HepG2 (cell line): Measurements from ENCODE around the gene PERCC1. TPM values are rescaled to one million over a fixed set of nuclear protein-coding genes. Genes with fewer than 3 reads are reported as not detected.

ENCODE experiments used
- GFI1 ChIP-seq: sonication (generic); formaldehyde crosslinking; IDR thresholded peaks from 2 replicates; pipeline ENCODE4 v1.5.0; 2020; ENCODE audit warnings: missing genetic modification reagents, mild to moderate bottlenecking, borderline replicate concordance
- GLI4 ChIP-seq: sonication (generic); formaldehyde crosslinking; IDR thresholded peaks from 2 replicates; pipeline ENCODE4 v1.5.1; 2020; ENCODE audit warnings: missing genetic modification reagents, mild to moderate bottlenecking, moderate library complexity, borderline replicate concordance
- NCOR1 ChIP-seq: fragments of 200-600 bp; sonication (generic); IDR thresholded peaks from 2 replicates; pipeline ENCODE4 v1.7.0; 2017; ENCODE audit warnings: antibody characterized with exemption, low read length, borderline replicate concordance
- NR2F1 ChIP-seq, 2 experiments: fragments of 450-650 bp in 1 of 2; formaldehyde crosslinking in 1 of 2; IDR thresholded peaks; 2 replicates each; pipeline versions ENCODE4 v1.5.0 to v1.6.1; 2016 to 2020; ENCODE audit warnings: mild to moderate bottlenecking in 1 of 2, missing compliant biosample characterization in 1 of 2, missing genetic modification reagents in 1 of 2, moderate library complexity in 1 of 2
- POLR2A ChIP-seq, 2 experiments: IDR thresholded peaks; 2 replicates each; pipeline ENCODE4 v1.6.1; 2011; ENCODE audit warnings: low read depth in 2 of 2, low read length in 2 of 2, mild to moderate bottlenecking in 1 of 2, moderate library complexity in 1 of 2; ENCODE audit not compliant: insufficient read depth in 1 of 2
- RBFOX2 ChIP-seq: fragments of 200-400 bp; formaldehyde crosslinking; IDR thresholded peaks from 2 replicates; pipeline ENCODE4 v1.6.1; 2017; ENCODE audit warnings: low read depth, mild to moderate bottlenecking, low read length
- ZNF605 ChIP-seq: sonication (generic); formaldehyde crosslinking; IDR thresholded peaks from 2 replicates; pipeline ENCODE4 v1.8.0; 2022; ENCODE audit warnings: mild to moderate bottlenecking, missing genetic modification reagents
- ZSCAN25 ChIP-seq: sonication (generic); formaldehyde crosslinking; IDR thresholded peaks from 2 replicates; pipeline ENCODE4 v1.8.0; 2022; ENCODE audit warnings: mild to moderate bottlenecking, missing genetic modification reagents
- polyA plus RNA-seq, 8 experiments: library from polyadenylated mRNA; depleted of rRNA in 3 of 8; stranded (reverse) in 7 of 8; unstranded in 1 of 8; fragments of >200 nt; fragmentation: Illumina TruSeq in 4 of 8; extraction: Trizol in 4 of 8; gene quantifications; 2 replicates each; pipeline versions ENCODE4 v1.2.1 to v1.2.3, GENCODE V29; 2011 to 2016; ENCODE audit warnings: low read depth in 4 of 8, missing spikeins in 1 of 8, mixed read lengths in 1 of 8; ENCODE audit not compliant: insufficient read depth in 1 of 8
- total RNA-seq, 5 experiments: library from RNA; depleted of rRNA; stranded (reverse); fragments of >200 nt; fragmentation: Illumina TruSeq; extraction: Trizol; gene quantifications; 2 replicates each; pipeline ENCODE4 v1.2.3, GENCODE V29; 2016; ENCODE audit warnings: low read depth in 1 of 5
- TF ChIP-seq, protein P1 (sequence below): sonication (generic); formaldehyde crosslinking; IDR thresholded peaks from 2 replicates; pipeline ENCODE4 v1.4.0; 2020; ENCODE audit warnings: missing genetic modification reagents; ENCODE audit errors: not compliant biosample characterization
- TF ChIP-seq, protein P2 (sequence below): sonication (generic); formaldehyde crosslinking; IDR thresholded peaks from 2 replicates; pipeline ENCODE4 v1.4.0; 2020; ENCODE audit warnings: mild to moderate bottlenecking, missing genetic modification reagents
- TF ChIP-seq, protein P3 (sequence below): IDR thresholded peaks from 2 replicates; pipeline ENCODE4 v1.6.1; 2016; ENCODE audit warnings: mild to moderate bottlenecking
- TF ChIP-seq, protein P4 (sequence below): sonication (generic); formaldehyde crosslinking; IDR thresholded peaks from 2 replicates; pipeline ENCODE4 v1.4.0; 2020; ENCODE audit warnings: missing genetic modification reagents
- TF ChIP-seq, protein P5 (sequence below): sonication (generic); formaldehyde crosslinking; IDR thresholded peaks from 2 replicates; pipeline ENCODE4 v1.5.1; 2020; ENCODE audit warnings: mild to moderate bottlenecking, moderate library complexity, missing genetic modification reagents

PERCC1 gene
- total and polyA plus RNA-seq, 2 of the 13 experiments (the other 11 are each of a cell fraction or from before 2014, with no cell fraction given): 0.15 TPM; not detected in 1

DNA sequence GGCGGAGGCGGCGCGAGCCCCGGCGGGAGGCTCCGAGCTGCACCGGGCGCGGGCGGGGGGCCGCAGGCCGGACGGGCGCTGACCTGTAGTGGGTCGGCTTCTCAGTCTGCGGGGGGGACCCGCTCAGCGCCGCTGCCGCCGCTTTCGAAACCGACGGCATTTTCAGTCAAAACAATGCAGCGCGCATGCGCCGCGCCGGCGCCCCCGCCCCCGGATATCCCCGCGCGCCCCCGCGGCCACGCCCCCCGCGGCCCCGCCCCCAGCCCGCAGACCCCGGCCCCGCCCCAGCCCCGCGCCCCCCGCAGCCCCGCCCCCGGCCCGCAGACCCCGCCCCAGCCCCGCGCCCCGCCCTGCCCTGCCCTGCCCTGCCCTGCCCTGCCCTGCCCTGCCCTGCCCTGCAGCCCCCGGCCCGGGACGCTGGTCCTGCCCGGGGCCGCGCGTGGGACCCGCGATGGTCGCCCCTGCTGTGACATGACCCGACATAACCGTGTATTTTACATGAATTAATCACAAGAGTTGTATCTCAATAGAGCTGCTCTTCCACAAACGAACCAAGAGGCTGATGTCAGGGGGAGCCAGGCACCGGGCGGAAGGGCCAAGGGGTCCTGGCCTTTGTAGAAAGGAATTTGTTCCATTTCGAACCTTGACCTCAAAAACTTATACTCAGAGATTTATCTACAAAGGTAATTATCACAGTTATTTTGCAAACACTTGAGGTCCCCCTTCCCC, 16.2 kb upstream of the PERCC1 start, which contains the start of gene UNKL (continued):
- TF ChIP-seq ZSCAN25 (CRISPR knock-in tag) (peak; percentile 87), ZNF605 (CRISPR knock-in tag) (no peak), GLI4 (no peak), NCOR1 (peak; percentile 47; the same call in 1 of the 2 replicates), RBFOX2 (peak; percentile 39; the same call in 1 of the 2 replicates), GFI1 (CRISPR knock-in tag) (peak; percentile 77), POLR2A (IDR thresholded peaks at IDR 0.05; ENCODE audit: insufficient read depth in 1 of 2, low read depth in 2 of 2, low read length in 2 of 2) (0 out of 4 replicates have a peak, but pooled peaks of 1 of the 2 experiments have one; percentile 39), NR2F1 (CRISPR knock-in tag; IDR thresholded peaks at IDR 0.05) (peak in 1 of 2 experiments; percentile 30; a peak in 1 of 4 replicates)
- TF ChIP-seq, protein P1, sequence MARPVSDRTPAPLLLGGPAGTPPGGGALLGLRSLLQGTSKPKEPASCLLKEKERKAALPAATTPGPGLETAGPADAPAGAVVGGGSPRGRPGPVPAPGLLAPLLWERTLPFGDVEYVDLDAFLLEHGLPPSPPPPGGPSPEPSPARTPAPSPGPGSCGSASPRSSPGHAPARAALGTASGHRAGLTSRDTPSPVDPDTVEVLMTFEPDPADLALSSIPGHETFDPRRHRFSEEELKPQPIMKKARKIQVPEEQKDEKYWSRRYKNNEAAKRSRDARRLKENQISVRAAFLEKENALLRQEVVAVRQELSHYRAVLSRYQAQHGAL (CRISPR knock-in tag): no peak
- TF ChIP-seq, protein P2, sequence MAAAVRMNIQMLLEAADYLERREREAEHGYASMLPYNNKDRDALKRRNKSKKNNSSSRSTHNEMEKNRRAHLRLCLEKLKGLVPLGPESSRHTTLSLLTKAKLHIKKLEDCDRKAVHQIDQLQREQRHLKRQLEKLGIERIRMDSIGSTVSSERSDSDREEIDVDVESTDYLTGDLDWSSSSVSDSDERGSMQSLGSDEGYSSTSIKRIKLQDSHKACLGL (CRISPR knock-in tag): no peak
- TF ChIP-seq, protein P3, sequence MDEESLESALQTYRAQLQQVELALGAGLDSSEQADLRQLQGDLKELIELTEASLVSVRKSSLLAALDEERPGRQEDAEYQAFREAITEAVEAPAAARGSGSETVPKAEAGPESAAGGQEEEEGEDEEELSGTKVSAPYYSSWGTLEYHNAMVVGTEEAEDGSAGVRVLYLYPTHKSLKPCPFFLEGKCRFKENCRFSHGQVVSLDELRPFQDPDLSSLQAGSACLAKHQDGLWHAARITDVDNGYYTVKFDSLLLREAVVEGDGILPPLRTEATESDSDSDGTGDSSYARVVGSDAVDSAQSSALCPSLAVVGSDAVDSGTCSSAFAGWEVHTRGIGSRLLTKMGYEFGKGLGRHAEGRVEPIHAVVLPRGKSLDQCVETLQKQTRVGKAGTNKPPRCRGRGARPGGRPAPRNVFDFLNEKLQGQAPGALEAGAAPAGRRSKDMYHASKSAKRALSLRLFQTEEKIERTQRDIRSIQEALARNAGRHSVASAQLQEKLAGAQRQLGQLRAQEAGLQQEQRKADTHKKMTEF: 0 out of 2 replicates have a peak, but pooled peaks have one; percentile 17
- TF ChIP-seq, protein P4, sequence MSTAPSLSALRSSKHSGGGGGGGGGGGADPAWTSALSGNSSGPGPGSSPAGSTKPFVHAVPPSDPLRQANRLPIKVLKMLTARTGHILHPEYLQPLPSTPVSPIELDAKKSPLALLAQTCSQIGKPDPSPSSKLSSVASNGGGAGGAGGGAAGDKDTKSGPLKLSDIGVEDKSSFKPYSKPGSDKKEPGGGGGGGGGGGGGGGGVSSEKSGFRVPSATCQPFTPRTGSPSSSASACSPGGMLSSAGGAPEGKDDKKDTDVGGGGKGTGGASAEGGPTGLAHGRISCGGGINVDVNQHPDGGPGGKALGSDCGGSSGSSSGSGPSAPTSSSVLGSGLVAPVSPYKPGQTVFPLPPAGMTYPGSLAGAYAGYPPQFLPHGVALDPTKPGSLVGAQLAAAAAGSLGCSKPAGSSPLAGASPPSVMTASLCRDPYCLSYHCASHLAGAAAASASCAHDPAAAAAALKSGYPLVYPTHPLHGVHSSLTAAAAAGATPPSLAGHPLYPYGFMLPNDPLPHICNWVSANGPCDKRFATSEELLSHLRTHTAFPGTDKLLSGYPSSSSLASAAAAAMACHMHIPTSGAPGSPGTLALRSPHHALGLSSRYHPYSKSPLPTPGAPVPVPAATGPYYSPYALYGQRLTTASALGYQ (CRISPR knock-in tag): peak; percentile 40; the same call in 1 of the 2 replicates
- TF ChIP-seq, protein P5, sequence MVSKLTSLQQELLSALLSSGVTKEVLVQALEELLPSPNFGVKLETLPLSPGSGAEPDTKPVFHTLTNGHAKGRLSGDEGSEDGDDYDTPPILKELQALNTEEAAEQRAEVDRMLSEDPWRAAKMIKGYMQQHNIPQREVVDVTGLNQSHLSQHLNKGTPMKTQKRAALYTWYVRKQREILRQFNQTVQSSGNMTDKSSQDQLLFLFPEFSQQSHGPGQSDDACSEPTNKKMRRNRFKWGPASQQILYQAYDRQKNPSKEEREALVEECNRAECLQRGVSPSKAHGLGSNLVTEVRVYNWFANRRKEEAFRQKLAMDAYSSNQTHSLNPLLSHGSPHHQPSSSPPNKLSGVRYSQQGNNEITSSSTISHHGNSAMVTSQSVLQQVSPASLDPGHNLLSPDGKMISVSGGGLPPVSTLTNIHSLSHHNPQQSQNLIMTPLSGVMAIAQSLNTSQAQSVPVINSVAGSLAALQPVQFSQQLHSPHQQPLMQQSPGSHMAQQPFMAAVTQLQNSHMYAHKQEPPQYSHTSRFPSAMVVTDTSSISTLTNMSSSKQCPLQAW (CRISPR knock-in tag): no peak
